GM21367 (cell line): ENCODE results near the gene FAM76B.

ENCODE experiments used
- ATAC-seq: cut with Tn5 transposase; IDR thresholded peaks from one replicate; pipeline ENCODE4 v1.9.1; 2021; ENCODE audit not compliant: unreplicated experiment

The FAM76B gene

GRCh38 chr11:95792700-95793099, 3.1 kb upstream of the FAM76B start:
- ATAC-seq = no peak

- no peak for ATAC-seq
These were observed 2.6 kb upstream of the FAM76B start for GRCh38 chr11:95792200-95792599.

GRCh38 chr11:95791709-95792033, 2.1 kb upstream of the FAM76B start:
- ATAC-seq = no peak

- no peak for ATAC-seq
These were observed 1.5 kb upstream of the FAM76B start for GRCh38 chr11:95790933-95791708.

- ATAC-seq = peak; percentile 63
These were observed 746 bp upstream of the FAM76B start, which contains the start of gene CEP57 for GRCh38 chr11:95790123-95790932. CEP57 (plus strand) TSS chr11:95790498; CDS start chr11:95790699, 201 bp downstream.

GRCh38 chr11:95788921-95789505, 569 bp downstream of the FAM76B start:
- ATAC-seq = no peak

- ATAC-seq = no peak
These were observed 9.0 kb downstream of the FAM76B start for GRCh38 chr11:95780544-95780943.

GRCh38 chr11:95778699-95779098, 10.9 kb downstream of the FAM76B start:
- ATAC-seq = no peak

GRCh38 chr11:95776859-95777258, 12.7 kb downstream of the FAM76B start:
- no peak for ATAC-seq

- ATAC-seq = no peak
These were observed 21.1 kb downstream of the FAM76B start for GRCh38 chr11:95768521-95768920.

GRCh38 chr11:95767498-95767897, 22.1 kb downstream of the FAM76B start:
- ATAC-seq = no peak

- no peak for ATAC-seq
These were observed 22.9 kb downstream of the FAM76B start for GRCh38 chr11:95766701-95767100.

GRCh38 chr11:95764267-95764898, 25.2 kb downstream of the FAM76B start:
- peak; percentile 47 for ATAC-seq

- no peak for ATAC-seq
These were observed 27.0 kb downstream of the FAM76B start for GRCh38 chr11:95762534-95762933.

- ATAC-seq = no peak
These were observed 28.6 kb downstream of the FAM76B start for GRCh38 chr11:95760941-95761340.

GRCh38 chr11:95751515-95751914, 38.1 kb downstream of the FAM76B start:
- ATAC-seq = no peak

GRCh38 chr11:95750101-95750500, 39.5 kb downstream of the FAM76B start:
- ATAC-seq = no peak

GRCh38 chr11:95739108-95739938, 50.3 kb downstream of the FAM76B start:
- ATAC-seq = no peak

- no peak for ATAC-seq
These were observed 52.8 kb downstream of the FAM76B start for GRCh38 chr11:95736809-95737208.

- no peak for ATAC-seq
These were observed 53.2 kb downstream of the FAM76B start for GRCh38 chr11:95736355-95736754.
